Mesenchymal stem cell (in vitro differentiated cells and primary cell): ENCODE data around the gene DSCAML1.
A peak's percentile ranks its signal among the peaks of the same experiment; 100 is the strongest.

Source experiments
- DNase-seq: peaks from one replicate; pipeline ENCODE4 v3.0.0-alpha.2; 2013
- H2AFZ ChIP-seq: one replicate; pipeline ENCODE4 v1.6.1; 2013; ENCODE audit warnings: low read depth, mild to moderate bottlenecking, control low read depth, inconsistent platforms, low read length, moderate library complexity
- H2AK5ac ChIP-seq: 2 replicates; pipeline ENCODE4 v1.6.1; 2013; ENCODE audit warnings: low read length, moderate library complexity, mild to moderate bottlenecking, inconsistent platforms; ENCODE audit not compliant: severe bottlenecking
- H2BK120ac ChIP-seq: one replicate; pipeline ENCODE4 v1.6.1; 2013; ENCODE audit warnings: low read depth, mild to moderate bottlenecking, inconsistent platforms, low read length, moderate library complexity
- H2BK12ac ChIP-seq, 2 experiments: one replicate each; pipeline ENCODE4 v1.6.1; 2013; ENCODE audit warnings: inconsistent platforms in 2 of 2, low read length in 2 of 2, mild to moderate bottlenecking in 2 of 2, moderate library complexity in 2 of 2, control low read depth in 1 of 2
- H2BK15ac ChIP-seq: one replicate; pipeline ENCODE4 v1.6.1; 2013; ENCODE audit warnings: mild to moderate bottlenecking, low read depth, inconsistent platforms; ENCODE audit not compliant: poor library complexity, severe bottlenecking
- H2BK5ac ChIP-seq: 2 replicates; pipeline ENCODE4 v1.6.1; 2013; ENCODE audit warnings: low read depth, mild to moderate bottlenecking, low read length, control low read depth, inconsistent platforms; ENCODE audit not compliant: poor library complexity, severe bottlenecking
- H3K14ac ChIP-seq, 2 experiments: one replicate each; pipeline ENCODE4 v1.6.1; 2013; ENCODE audit warnings: inconsistent platforms in 2 of 2, low read length in 2 of 2, control low read depth in 1 of 2, mild to moderate bottlenecking in 1 of 2, moderate library complexity in 1 of 2
- H3K18ac ChIP-seq, 2 experiments: one replicate each; pipeline ENCODE4 v1.6.1; 2013; ENCODE audit warnings: inconsistent platforms in 2 of 2, low read length in 2 of 2, control low read depth in 1 of 2, low read depth in 1 of 2, mild to moderate bottlenecking in 1 of 2
- H3K23ac ChIP-seq, 2 experiments: one replicate each; pipeline ENCODE4 v1.6.1; 2013; ENCODE audit warnings: inconsistent platforms in 2 of 2, low read length in 2 of 2, mild to moderate bottlenecking in 2 of 2, moderate library complexity in 2 of 2, control low read depth in 1 of 2
- H3K27ac ChIP-seq: 2 replicates; pipeline ENCODE4 v1.5.1; 2013; ENCODE audit warnings: mild to moderate bottlenecking, moderate library complexity, low read length, control low read depth, inconsistent platforms; ENCODE audit not compliant: poor library complexity, severe bottlenecking
- H3K27me3 ChIP-seq, 2 experiments: 2 replicates each; pipeline versions ENCODE4 v1.6.1 to v1.7.0; 2013; ENCODE audit warnings: low read length in 2 of 2, mild to moderate bottlenecking in 2 of 2, moderate library complexity in 2 of 2, control low read depth in 1 of 2, inconsistent platforms in 1 of 2; ENCODE audit not compliant: control insufficient read depth in 1 of 2, insufficient read depth in 1 of 2
- H3K36me3 ChIP-seq, 2 experiments: 2 replicates each; pipeline versions ENCODE4 v1.6.1 to v1.7.0; 2013; ENCODE audit warnings: low read length in 2 of 2, control low read depth in 1 of 2, inconsistent platforms in 1 of 2, low read depth in 1 of 2, mild to moderate bottlenecking in 1 of 2; ENCODE audit not compliant: insufficient read depth in 2 of 2, control insufficient read depth in 1 of 2
- H3K4ac ChIP-seq, 2 experiments: one replicate each; pipeline ENCODE4 v1.6.1; 2013; ENCODE audit warnings: inconsistent platforms in 2 of 2, low read length in 2 of 2, mild to moderate bottlenecking in 2 of 2, moderate library complexity in 2 of 2, control low read depth in 1 of 2, low read depth in 1 of 2
- H3K4me1 ChIP-seq: 2 replicates; pipeline ENCODE4 v1.6.1; 2013; ENCODE audit warnings: low read depth, low read length, control low read depth; ENCODE audit not compliant: control insufficient read depth, insufficient read depth
- H3K4me2 ChIP-seq: 2 replicates; pipeline ENCODE4 v1.6.1; 2013; ENCODE audit warnings: low read length, mild to moderate bottlenecking, inconsistent platforms; ENCODE audit not compliant: poor library complexity, severe bottlenecking
- H3K4me3 ChIP-seq, 2 experiments: 2 replicates each; pipeline versions ENCODE4 v1.5.1 to v1.7.0; 2013; ENCODE audit warnings: low read length in 2 of 2, mild to moderate bottlenecking in 2 of 2, control low read depth in 1 of 2, low read depth in 1 of 2; ENCODE audit not compliant: insufficient read depth in 1 of 2
- H3K79me1 ChIP-seq: replicated peaks from 2 replicates; pipeline ENCODE4 v1.6.1; 2013; ENCODE audit warnings: mild to moderate bottlenecking, control low read depth, low read length, inconsistent platforms; ENCODE audit not compliant: poor library complexity, severe bottlenecking
- H3K9ac ChIP-seq: 2 replicates; pipeline ENCODE4 v1.7.0; 2013; ENCODE audit warnings: mild to moderate bottlenecking, low read length, moderate library complexity
- H3K9me3 ChIP-seq: 2 replicates; pipeline ENCODE4 v1.7.0; 2013; ENCODE audit warnings: mild to moderate bottlenecking, low read length; ENCODE audit not compliant: control insufficient read depth
- H4K8ac ChIP-seq: one replicate; pipeline ENCODE4 v1.6.1; 2013; ENCODE audit warnings: inconsistent platforms, mild to moderate bottlenecking, low read length, moderate library complexity
- H4K91ac ChIP-seq: one replicate; pipeline ENCODE4 v1.6.1; 2013; ENCODE audit warnings: mild to moderate bottlenecking, low read length, inconsistent platforms
- WGBS: methylation state at CpG from one replicate; pipeline ENCODE4 v1.1.7; 2013; ENCODE audit warnings: mixed read lengths; 5-methylcytosine and 5-hydroxymethylcytosine counted together

Gene DSCAML1

GRCh38 chr11:117832511-117832910, 35.5 kb upstream of the DSCAML1 start:
- H3K9me3 ChIP-seq: no peaks in the 10 kb centered on the region
- H2AFZ ChIP-seq: no peak overlapping the region
- H4K91ac ChIP-seq: no peak overlapping the region
- H3K4me2 ChIP-seq: no peak overlapping the region
- H3K4me1 ChIP-seq: peaks cover 49% of the 10 kb centered on the region
- peaks cover 0 to 76% of the 10 kb centered on the region in 2 experiments for H3K27me3 ChIP-seq
- no peak overlapping the region for H2BK15ac ChIP-seq
- peaks cover 4% of the 10 kb centered on the region for H3K79me1 ChIP-seq
- 96% methylated on average over 8 of the region's 8 CpGs for whole genome bisulfite sequencing
- H3K9ac ChIP-seq: no peak overlapping the region
- no peak overlapping the region for H3K4me3 ChIP-seq
- peak overlapping the region; percentile 71 for H2AK5ac ChIP-seq
- no peak for DNase-seq
- no peak overlapping the region for H2BK120ac ChIP-seq
- H3K36me3 ChIP-seq: peaks cover 0 to 16% of the 10 kb centered on the region in 2 experiments
- H2BK12ac ChIP-seq: no peak overlapping the region
- H3K18ac ChIP-seq: no peak overlapping the region
- no peak overlapping the region for H3K14ac ChIP-seq
- no peak overlapping the region for H3K4ac ChIP-seq
- H3K23ac ChIP-seq: no peak overlapping the region
- H3K27ac ChIP-seq: no peak overlapping the region
- H2BK5ac ChIP-seq: no peak overlapping the region
- no peak overlapping the region for H4K8ac ChIP-seq

DNA sequence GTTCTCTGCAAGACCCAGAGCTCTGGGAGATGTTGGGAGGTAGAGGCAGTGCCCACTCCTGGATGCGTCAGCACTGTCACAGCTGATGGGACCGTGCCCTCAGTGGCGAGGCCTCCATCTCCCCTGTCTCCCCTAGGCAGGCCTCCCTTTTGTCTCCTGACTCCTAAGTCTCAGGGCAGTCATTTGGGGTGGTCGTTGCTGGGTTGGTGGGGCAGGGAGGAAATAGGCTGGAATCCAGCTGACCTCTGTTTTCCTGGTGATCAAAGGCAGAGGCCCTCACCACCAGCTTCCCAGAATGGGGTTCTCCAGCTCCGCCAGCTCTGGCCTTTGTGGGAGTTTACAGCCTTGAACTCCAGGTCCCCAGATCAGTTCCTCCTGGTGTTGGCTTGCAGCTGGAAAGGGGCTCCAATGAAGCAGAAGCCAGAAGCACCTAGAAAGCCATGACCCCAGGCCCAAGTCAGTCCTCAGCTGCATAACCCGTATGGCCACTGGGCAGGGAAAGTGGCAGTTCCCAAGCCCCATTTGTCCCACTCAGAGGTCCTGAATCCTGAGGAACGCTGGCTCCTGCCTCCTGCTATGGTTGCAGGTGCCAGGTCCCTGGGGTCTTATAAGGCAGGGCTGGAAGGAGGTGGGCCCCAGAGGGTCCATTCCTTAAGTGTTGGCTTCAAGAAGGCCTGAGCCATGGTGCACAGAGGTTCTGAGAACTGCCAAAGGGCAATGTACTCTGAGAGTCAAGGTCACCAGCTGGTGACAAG, 34.8 kb upstream of the DSCAML1 start:
- H2BK12ac ChIP-seq: no peak overlapping the region
- H3K4me2 ChIP-seq: no peak overlapping the region
- H3K4ac ChIP-seq: no peak overlapping the region
- no peak overlapping the region for H3K4me3 ChIP-seq
- DNase-seq: no peak
- H2BK5ac ChIP-seq: no peak overlapping the region
- H3K14ac ChIP-seq: no peak overlapping the region
- 83% methylated on average over 4 of the region's 7 CpGs for WGBS
- H3K9me3 ChIP-seq: no peaks in the 10 kb centered on the region
- H2AFZ ChIP-seq: no peak overlapping the region
- no peak overlapping the region for H3K23ac ChIP-seq
- no peak overlapping the region for H3K18ac ChIP-seq
- H3K27me3 ChIP-seq: peaks cover 0 to 74% of the 10 kb centered on the region in 2 experiments
- H3K27ac ChIP-seq: no peak overlapping the region
- no peak overlapping the region for H3K9ac ChIP-seq
- no peak overlapping the region for H2BK15ac ChIP-seq
- H3K79me1 ChIP-seq: peaks cover 4% of the 10 kb centered on the region
- H4K91ac ChIP-seq: no peak overlapping the region
- H3K4me1 ChIP-seq: peaks cover 49% of the 10 kb centered on the region
- H4K8ac ChIP-seq: no peak overlapping the region
- no peak overlapping the region for H2BK120ac ChIP-seq
- H2AK5ac ChIP-seq: peak overlapping the region; percentile 33
- H3K36me3 ChIP-seq: peaks cover 0 to 9% of the 10 kb centered on the region in 2 experiments

- no peak overlapping the region for H4K91ac ChIP-seq
- H3K4me2 ChIP-seq: no peak overlapping the region
- H2AK5ac ChIP-seq: peak overlapping the region; percentile 83
- no peak overlapping the region for H3K18ac ChIP-seq
- H3K27ac ChIP-seq: no peak overlapping the region
- 92% methylated on average over 6 of the region's 6 CpGs for WGBS
- H3K4ac ChIP-seq: no peak overlapping the region
- H2BK120ac ChIP-seq: peak overlapping the region; percentile 51
- no peak overlapping the region for H2BK5ac ChIP-seq
- no peak overlapping the region for H2BK12ac ChIP-seq
- H3K4me1 ChIP-seq: peaks cover 56% of the 10 kb centered on the region
- H3K14ac ChIP-seq: no peak overlapping the region
- H3K79me1 ChIP-seq: peaks cover 4% of the 10 kb centered on the region
- H3K9me3 ChIP-seq: no peaks in the 10 kb centered on the region
- H3K27me3 ChIP-seq: peaks cover 0 to 74% of the 10 kb centered on the region in 2 experiments
- H3K36me3 ChIP-seq: peaks cover 0 to 9% of the 10 kb centered on the region in 2 experiments
- H3K23ac ChIP-seq: no peak overlapping the region
- no peak overlapping the region for H2BK15ac ChIP-seq
- no peak overlapping the region for H3K4me3 ChIP-seq
- H3K9ac ChIP-seq: no peak overlapping the region
- no peak for DNase-seq
- H2AFZ ChIP-seq: no peak overlapping the region
- no peak overlapping the region for H4K8ac ChIP-seq
Measured at GRCh38 chr11:117830674-117831351, 33.8 kb upstream of the DSCAML1 start.

DNA sequence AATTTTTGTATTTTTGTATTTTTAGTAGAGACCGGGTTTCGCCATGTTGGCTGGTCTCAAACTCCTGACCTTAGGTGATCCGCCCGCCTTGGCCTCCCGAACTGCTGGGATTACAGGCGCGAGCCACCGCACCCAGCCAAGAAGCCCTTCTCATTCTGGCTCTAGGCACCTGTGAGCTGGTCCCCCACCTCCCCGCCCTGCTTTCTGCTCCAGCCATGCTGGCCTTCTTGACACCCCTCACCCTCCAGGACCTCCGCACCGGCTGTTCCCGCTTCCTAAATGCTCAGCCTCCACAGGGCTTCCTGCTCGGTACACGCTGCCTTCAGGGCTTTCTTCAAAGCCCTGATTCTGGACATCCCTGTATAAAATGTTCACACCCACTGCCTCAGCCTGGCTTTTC, 33.1 kb upstream of the DSCAML1 start:
- Histone ChIP-seq H3K27me3 (peaks cover 0 to 75% of the 10 kb centered on the region in 2 experiments), H4K91ac (peak overlapping the region; percentile 18), H3K14ac (no peak overlapping the region), H2BK5ac (peak overlapping the region; percentile 49), H2AK5ac (peak overlapping the region; percentile 69), H2BK12ac (peak overlapping the region; percentile 38 to 48), H3K4me3 (no peak overlapping the region), H2BK120ac (no peak overlapping the region), H3K4me1 (peaks cover 63% of the 10 kb centered on the region), H3K36me3 (peaks cover 0 to 7% of the 10 kb centered on the region in 2 experiments), H3K23ac (no peak overlapping the region), H3K4me2 (no peak overlapping the region), H3K4ac (no peak overlapping the region), H3K9me3 (no peaks in the 10 kb centered on the region), H3K27ac (peak overlapping the region; percentile 26), H4K8ac (no peak overlapping the region), H3K18ac (peak overlapping the region in 1 of 2 experiments; percentile 52), H2AFZ (no peak overlapping the region), H2BK15ac (no peak overlapping the region), H3K79me1 (peaks cover 4% of the 10 kb centered on the region), H3K9ac (no peak overlapping the region)
- DNase-seq: no peak
- 85% methylated on average over 14 of the region's 14 CpGs for WGBS
